GM23248 (cell line): ENCODE results near the gene MAP3K19. TPM values are rescaled to one million over a fixed set of nuclear protein-coding genes. Genes with fewer than 3 reads are reported as not detected.

Source experiments
- DNase-seq: peaks from one replicate; pipeline ENCODE4 v3.0.0-alpha.2; 2015
- H2AFZ ChIP-seq: fragments of 200-600 bp; sonication (generic); 2 replicates; pipeline ENCODE4 v1.6.1; 2016; ENCODE audit warnings: antibody characterized with exemption
- H3F3A ChIP-seq: fragments of 200-600 bp; sonication (generic); 2 replicates; pipeline ENCODE4 v1.6.1; 2016; ENCODE audit warnings: mild to moderate bottlenecking, antibody characterized with exemption, mixed run types; ENCODE audit not compliant: insufficient read depth
- H3K27ac ChIP-seq: fragments of 200-600 bp; sonication (generic); 2 replicates; pipeline ENCODE4 v1.5.1; 2016; ENCODE audit warnings: mild to moderate bottlenecking
- H3K27me3 ChIP-seq: fragments of 200-600 bp; sonication (generic); replicated peaks from 2 replicates; pipeline ENCODE4 v1.6.1; 2016; ENCODE audit warnings: mild to moderate bottlenecking; ENCODE audit not compliant: insufficient read depth
- H3K36me3 ChIP-seq: fragments of 200-600 bp; sonication (generic); 2 replicates; pipeline ENCODE4 v1.6.1; 2016; ENCODE audit warnings: low read depth, mild to moderate bottlenecking
- H3K4me1 ChIP-seq: fragments of 200-600 bp; sonication (generic); 2 replicates; pipeline ENCODE4 v1.6.1; 2016; ENCODE audit warnings: mild to moderate bottlenecking; ENCODE audit not compliant: insufficient read depth
- H3K4me2 ChIP-seq: fragments of 200-600 bp; sonication (generic); one replicate; pipeline ENCODE4 v1.6.1; 2016; ENCODE audit warnings: mild to moderate bottlenecking; ENCODE audit not compliant: unreplicated experiment
- H3K4me3 ChIP-seq: fragments of 200-600 bp; sonication (generic); 2 replicates; pipeline ENCODE4 v1.5.1; 2016; ENCODE audit warnings: mild to moderate bottlenecking
- H3K79me2 ChIP-seq: fragments of 200-600 bp; sonication (generic); 2 replicates; pipeline ENCODE4 v1.6.1; 2016; ENCODE audit warnings: mild to moderate bottlenecking; ENCODE audit not compliant: insufficient read depth
- H3K9ac ChIP-seq: fragments of 200-600 bp; sonication (generic); 2 replicates; pipeline ENCODE4 v1.6.1; 2016; ENCODE audit warnings: mild to moderate bottlenecking
- H3K9me2 ChIP-seq: fragments of 200-600 bp; sonication (generic); 2 replicates; pipeline ENCODE4 v1.6.1; 2016; ENCODE audit warnings: mixed run types, mild to moderate bottlenecking, moderate library complexity; ENCODE audit not compliant: insufficient read depth
- H3K9me3 ChIP-seq: fragments of 200-600 bp; sonication (generic); one replicate; pipeline ENCODE4 v1.6.1; 2017; ENCODE audit warnings: low read depth
- H4K20me1 ChIP-seq: fragments of 200-600 bp; sonication (generic); 2 replicates; pipeline ENCODE4 v1.6.0; 2016; ENCODE audit not compliant: insufficient read depth
- EZH2 ChIP-seq: fragments of 200-600 bp; sonication (generic); IDR thresholded peaks from 2 replicates; pipeline ENCODE4 v1.6.1; 2018; ENCODE audit warnings: antibody characterized with exemption, mild to moderate bottlenecking; ENCODE audit not compliant: insufficient read depth, poor library complexity, severe bottlenecking
- EZH2phosphoT487 ChIP-seq: fragments of 200-600 bp; sonication (generic); IDR thresholded peaks from 2 replicates; pipeline ENCODE4 v1.6.1; 2018; ENCODE audit warnings: antibody characterized with exemption, moderate library complexity, mild to moderate bottlenecking, low read depth; ENCODE audit not compliant: insufficient read depth
- WGBS, 2 experiments: methylation state at CpG; one replicate each; pipeline ENCODE4 v1.1.6; 2015 to 2017; ENCODE audit warnings: low lambda C conversion rate in 2 of 2, low coverage in 1 of 2; ENCODE audit errors: missing lambda C conversion rate in 2 of 2; 5-methylcytosine and 5-hydroxymethylcytosine counted together
- in situ Hi-C: fragments of 300-500 bp; cut with MboI; formaldehyde crosslinking; loops from 2 replicates; pipeline ENCODE4 v1.15.0; 2020
- polyA plus RNA-seq: library from polyadenylated mRNA; unstranded; fragments of >200 nt; fragmentation: Nextera tagmentation; extraction: Ambion mirVana; gene quantifications from 2 replicates; pipeline ENCODE4 v1.2.1, GENCODE V29; 2016
- total RNA-seq: library from RNA; depleted of rRNA; stranded (reverse); fragments of >200 nt; shearing (Covaris generic); gene quantifications from 2 replicates; pipeline ENCODE4 v1.2.3, GENCODE V29; 2014

MAP3K19 gene
- total and polyA plus RNA-seq, 2 experiments from 2014 or later, result not detected

DNA sequence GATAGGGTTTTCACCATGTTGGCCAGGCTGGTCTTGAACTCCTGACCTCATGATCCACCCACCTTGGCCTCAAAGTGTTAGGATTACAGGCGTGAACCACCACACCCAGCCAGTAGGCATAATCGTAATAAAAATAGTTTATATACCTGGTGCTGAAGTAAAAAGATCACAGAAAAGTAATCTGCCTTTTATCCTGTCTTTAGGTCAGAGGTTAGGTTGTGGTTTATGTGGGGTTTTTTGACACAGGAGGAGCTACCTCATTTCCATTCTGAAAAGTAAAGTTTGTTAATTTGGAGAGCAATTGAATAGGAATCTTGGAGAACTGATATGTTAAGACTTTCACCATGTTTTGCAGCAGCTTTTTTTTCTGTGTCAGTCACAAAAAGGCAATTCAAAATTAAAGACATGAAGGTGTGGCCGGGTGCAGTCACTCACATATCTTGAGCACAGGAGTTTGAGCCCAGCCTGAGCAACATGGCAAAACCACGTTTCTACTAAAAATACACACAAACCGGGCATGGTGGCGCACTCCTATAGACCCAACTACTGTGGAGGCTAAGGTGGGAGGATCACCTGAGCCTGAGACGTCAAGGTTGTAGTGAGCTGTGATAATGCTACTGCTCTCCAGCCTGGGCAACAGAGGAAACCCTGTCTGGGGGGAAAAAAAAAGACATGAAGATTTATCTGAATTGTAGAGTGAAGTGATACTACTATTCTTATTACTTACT is 97.1 kb downstream of the MAP3K19 start:
- 81 to 84% methylated on average over 7 of the region's 7 CpGs for WGBS, 2 experiments
- Histone ChIP-seq H3K36me3 (peaks cover 59% of the 10 kb centered on the region), H3K4me2 (no peak overlapping the region), H3K27me3 (no peaks in the 10 kb centered on the region), H3F3A (no peaks in the 10 kb centered on the region), H3K4me3 (no peak overlapping the region), H3K9me3 (no peaks in the 10 kb centered on the region), H3K27ac (no peak overlapping the region), H3K9ac (no peak overlapping the region), H3K9me2 (no peaks in the 10 kb centered on the region), H4K20me1 (no peaks in the 10 kb centered on the region), H3K4me1 (no peaks in the 10 kb centered on the region), H2AFZ (no peak overlapping the region), H3K79me2 (peaks cover 73% of the 10 kb centered on the region)
- in situ Hi-C loops, result no loop called here
- DNase-seq, result no peak
- TF ChIP-seq EZH2phosphoT487 (no peak), EZH2 (no peak)

- H3K9ac ChIP-seq, result no peak overlapping the region
- no peaks in the 10 kb centered on the region for H3K9me2 ChIP-seq
- TF ChIP-seq EZH2, result no peak
- TF ChIP-seq EZH2phosphoT487, result no peak
- WGBS, 2 experiments, result 84 to 90% methylated on average over 6 of the region's 6 CpGs
- H3K36me3 ChIP-seq, result peaks cover 49% of the 10 kb centered on the region
- no peaks in the 10 kb centered on the region for H3F3A ChIP-seq
- no peak for DNase-seq
- H3K27ac ChIP-seq, result no peak overlapping the region
- no peak overlapping the region for H3K4me2 ChIP-seq
- no peaks in the 10 kb centered on the region for H3K9me3 ChIP-seq
- peaks cover 86% of the 10 kb centered on the region for H3K79me2 ChIP-seq
- H4K20me1 ChIP-seq, result no peaks in the 10 kb centered on the region
- in situ Hi-C loops, result no loop called here
- no peak overlapping the region for H2AFZ ChIP-seq
- H3K27me3 ChIP-seq, result no peaks in the 10 kb centered on the region
- H3K4me1 ChIP-seq, result no peaks in the 10 kb centered on the region
- H3K4me3 ChIP-seq, result no peak overlapping the region
Observed at GRCh38 chr2:134946073-134946472, 101.2 kb downstream of the MAP3K19 start.

GRCh38 chr2:134944975-134945374 is 102.3 kb downstream of the MAP3K19 start:
- Histone ChIP-seq H3K27me3 (no peaks in the 10 kb centered on the region), H3K9me3 (no peaks in the 10 kb centered on the region), H3K79me2 (peaks cover 86% of the 10 kb centered on the region), H3K36me3 (peaks cover 58% of the 10 kb centered on the region), H3K4me3 (no peak overlapping the region), H3K4me1 (no peaks in the 10 kb centered on the region), H3K9me2 (no peaks in the 10 kb centered on the region), H3K9ac (no peak overlapping the region), H3K4me2 (no peak overlapping the region), H3K27ac (no peak overlapping the region), H2AFZ (no peak overlapping the region), H4K20me1 (no peaks in the 10 kb centered on the region), H3F3A (no peaks in the 10 kb centered on the region)
- DNase-seq, result no peak
- WGBS, 2 experiments, result 94 to 96% methylated on average over 1 of the region's 1 CpG
- TF ChIP-seq EZH2phosphoT487, result no peak
- TF ChIP-seq EZH2, result no peak
- in situ Hi-C loops, result no loop called here

DNA sequence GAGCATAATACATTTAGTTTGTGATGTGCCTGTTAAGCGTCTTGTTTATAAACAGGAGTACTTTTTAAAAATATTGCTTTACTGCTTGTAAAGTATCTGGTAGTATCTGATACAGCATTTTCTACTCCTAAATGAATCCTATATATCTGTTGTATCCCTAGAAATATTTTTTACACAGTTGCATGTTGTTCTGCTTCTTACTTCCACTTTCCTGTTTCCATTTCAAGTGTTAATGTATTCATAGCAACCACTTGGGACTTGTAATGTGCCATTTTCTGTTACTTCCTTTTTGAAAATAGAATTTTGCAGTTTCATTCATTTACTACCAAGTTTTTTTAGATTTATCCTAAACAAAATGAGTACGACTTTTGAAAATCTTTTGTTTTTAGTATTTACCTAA is 103.7 kb downstream of the MAP3K19 start:
- 99 to 100% methylated on average over 2 of the region's 2 CpGs for WGBS, 2 experiments
- Histone ChIP-seq H3K36me3 (peaks cover 70% of the 10 kb centered on the region), H3K79me2 (peaks cover 86% of the 10 kb centered on the region)

GRCh38 chr2:134936691-134937090 is 110.6 kb downstream of the MAP3K19 start:
- no peak overlapping the region for H2AFZ ChIP-seq
- H3K27ac ChIP-seq, result no peak overlapping the region
- no peak for TF ChIP-seq EZH2
- TF ChIP-seq EZH2phosphoT487, result no peak
- H3K4me2 ChIP-seq, result no peak overlapping the region
- peaks cover 20% of the 10 kb centered on the region for H3K4me1 ChIP-seq
- no peak for DNase-seq
- H3K9ac ChIP-seq, result no peak overlapping the region
- H3F3A ChIP-seq, result no peaks in the 10 kb centered on the region
- WGBS, 2 experiments, result 99% methylated on average over 4 of the region's 4 CpGs
- in situ Hi-C loops, result no loop called here
- no peaks in the 10 kb centered on the region for H3K27me3 ChIP-seq
- peaks cover 96% of the 10 kb centered on the region for H3K79me2 ChIP-seq
- peaks cover 41% of the 10 kb centered on the region for H3K36me3 ChIP-seq
- H3K9me2 ChIP-seq, result no peaks in the 10 kb centered on the region
- peaks cover 9% of the 10 kb centered on the region; the same call in 1 of the 2 replicates for H4K20me1 ChIP-seq
- no peaks in the 10 kb centered on the region for H3K9me3 ChIP-seq
- H3K4me3 ChIP-seq, result no peak overlapping the region

More for the DNA sequence above, 103.7 kb downstream of the MAP3K19 start:
- Histone ChIP-seq H3K4me1 (no peaks in the 10 kb centered on the region), H2AFZ (no peak overlapping the region), H3K4me3 (no peak overlapping the region), H3K9ac (no peak overlapping the region), H4K20me1 (no peaks in the 10 kb centered on the region), H3K27me3 (no peaks in the 10 kb centered on the region), H3K9me2 (no peaks in the 10 kb centered on the region), H3K27ac (no peak overlapping the region), H3K4me2 (no peak overlapping the region), H3F3A (no peaks in the 10 kb centered on the region), H3K9me3 (no peaks in the 10 kb centered on the region)
- TF ChIP-seq EZH2phosphoT487 (no peak), EZH2 (no peak)
- in situ Hi-C loops, result no loop called here
- no peak for DNase-seq
